H9 (cell line): ENCODE results near the gene KLRK1. TPM values are rescaled to one million over a fixed set of nuclear protein-coding genes. Genes with fewer than 3 reads are reported as not detected.
"Not testable (repeated sequence)": the region's sequence is repeated elsewhere in the genome, so short reads cannot be mapped to it uniquely, and the experiment has no call there.

Experiments used
- DNase-seq: peaks from one replicate; pipeline ENCODE4 v3.0.0-alpha.2; 2017
- H2AFZ ChIP-seq: one replicate; pipeline ENCODE4 v1.6.1; 2013; ENCODE audit warnings: mild to moderate bottlenecking, low read length, control low read depth, moderate library complexity
- H2AK5ac ChIP-seq: 2 replicates; pipeline ENCODE4 v1.6.1; 2013; ENCODE audit warnings: low read length, control low read depth, mixed read lengths; ENCODE audit not compliant: insufficient read length
- H2BK120ac ChIP-seq: one replicate; pipeline ENCODE4 v1.6.1; 2013; ENCODE audit warnings: low read depth, mild to moderate bottlenecking, low read length, control low read depth, inconsistent platforms; ENCODE audit not compliant: poor library complexity, severe bottlenecking
- H2BK12ac ChIP-seq: 2 replicates; pipeline ENCODE4 v1.6.1; 2013; ENCODE audit warnings: low read length, control low read depth, mixed read lengths, low read depth; ENCODE audit not compliant: insufficient read length
- H2BK15ac ChIP-seq: 2 replicates; pipeline ENCODE4 v1.6.1; 2013; ENCODE audit warnings: low read depth, low read length, control low read depth
- H2BK20ac ChIP-seq: one replicate; pipeline ENCODE4 v1.6.1; 2013; ENCODE audit warnings: low read depth, mild to moderate bottlenecking, low read length, control low read depth, inconsistent platforms; ENCODE audit not compliant: poor library complexity, severe bottlenecking
- H2BK5ac ChIP-seq: 2 replicates; pipeline ENCODE4 v1.6.1; 2013; ENCODE audit warnings: low read length, control low read depth, mixed read lengths; ENCODE audit not compliant: insufficient read length
- H3K14ac ChIP-seq: 2 replicates; pipeline ENCODE4 v1.6.1; 2013; ENCODE audit warnings: low read length, control low read depth; ENCODE audit not compliant: insufficient read depth
- H3K18ac ChIP-seq: 2 replicates; pipeline ENCODE4 v1.6.1; 2013; ENCODE audit warnings: low read depth, mild to moderate bottlenecking, mixed read lengths, low read length, control low read depth; ENCODE audit not compliant: insufficient read length
- H3K23ac ChIP-seq: 2 replicates; pipeline ENCODE4 v1.6.1; 2013; ENCODE audit warnings: low read length, control low read depth, mixed read lengths, low read depth; ENCODE audit not compliant: insufficient read length
- H3K23me2 ChIP-seq: 2 replicates; pipeline ENCODE4 v1.6.1; 2013; ENCODE audit warnings: low read depth, mild to moderate bottlenecking, mixed read lengths, low read length, control low read depth; ENCODE audit not compliant: insufficient read length, poor library complexity, severe bottlenecking
- H3K27ac ChIP-seq: 2 replicates; pipeline ENCODE4 v1.5.1; 2013; ENCODE audit warnings: low read length, control low read depth, mixed read lengths, low read depth; ENCODE audit not compliant: insufficient read length
- H3K27me3 ChIP-seq: 2 replicates; pipeline ENCODE4 v1.6.1; 2013; ENCODE audit warnings: low read length, control low read depth, inconsistent platforms; ENCODE audit not compliant: insufficient read depth
- H3K4ac ChIP-seq: 2 replicates; pipeline ENCODE4 v1.6.1; 2013; ENCODE audit warnings: low read depth, mild to moderate bottlenecking, control low read depth, inconsistent platforms, low read length, moderate library complexity
- H3K4me1 ChIP-seq: 2 replicates; pipeline ENCODE4 v1.6.1; 2013; ENCODE audit warnings: low read length, control low read depth, inconsistent platforms; ENCODE audit not compliant: insufficient read depth
- H3K4me2 ChIP-seq: 2 replicates; pipeline ENCODE4 v1.6.1; 2013; ENCODE audit warnings: low read length, control low read depth, mixed read lengths; ENCODE audit not compliant: insufficient read length, insufficient read depth
- H3K56ac ChIP-seq: 2 replicates; pipeline ENCODE4 v1.6.1; 2013; ENCODE audit warnings: low read depth, mild to moderate bottlenecking, mixed read lengths, low read length, control low read depth; ENCODE audit not compliant: insufficient read length
- H3K79me1 ChIP-seq: 2 replicates; pipeline ENCODE4 v1.6.1; 2013; ENCODE audit warnings: low read depth, mild to moderate bottlenecking, moderate library complexity, low read length, control low read depth, inconsistent platforms; ENCODE audit not compliant: insufficient read depth, poor library complexity, severe bottlenecking
- H3K79me2 ChIP-seq: 2 replicates; pipeline ENCODE4 v1.6.1; 2013; ENCODE audit warnings: low read length, control low read depth, inconsistent platforms; ENCODE audit not compliant: insufficient read depth
- H3K9ac ChIP-seq: 2 replicates; pipeline ENCODE4 v1.6.1; 2013; ENCODE audit warnings: low read length, control low read depth, mixed read lengths; ENCODE audit not compliant: insufficient read length; ENCODE audit errors: extremely low read depth
- H3K9me3 ChIP-seq: one replicate; pipeline ENCODE4 v1.6.1; 2013; ENCODE audit warnings: low read depth, low read length, inconsistent platforms; ENCODE audit not compliant: control insufficient read depth
- H3T11ph ChIP-seq: one replicate; pipeline ENCODE4 v1.6.1; 2013; ENCODE audit warnings: mild to moderate bottlenecking, low read length, control low read depth, inconsistent platforms
- H4K20me1 ChIP-seq: one replicate; pipeline ENCODE4 v1.6.1; 2013; ENCODE audit not compliant: control insufficient read depth, insufficient read length, insufficient read depth
- H4K5ac ChIP-seq: 2 replicates; pipeline ENCODE4 v1.6.1; 2013; ENCODE audit warnings: low read depth, mild to moderate bottlenecking, mixed read lengths, low read length, control low read depth; ENCODE audit not compliant: insufficient read length
- H4K8ac ChIP-seq: replicated peaks from 2 replicates; pipeline ENCODE4 v1.6.1; 2013; ENCODE audit warnings: low read length, control low read depth, mixed read lengths, low read depth; ENCODE audit not compliant: insufficient read length
- H4K91ac ChIP-seq: 2 replicates; pipeline ENCODE4 v1.6.1; 2013; ENCODE audit warnings: low read depth, mild to moderate bottlenecking, moderate library complexity, mixed read lengths, low read length, control low read depth; ENCODE audit not compliant: insufficient read length
- H3K27ac Mint-ChIP-seq, 3 experiments: 2 replicates in 2 of 3; 3 replicates in 1 of 3; pipeline ENCODE4 v1.8.0; 2020 to 2021; ENCODE audit warnings: mixed read lengths in 3 of 3, mild to moderate bottlenecking in 1 of 3, moderate library complexity in 1 of 3
- H3K27me3 Mint-ChIP-seq: 2 replicates; pipeline ENCODE4 v1.8.0; 2021; ENCODE audit warnings: low read depth, mild to moderate bottlenecking, moderate library complexity, mixed read lengths
- H3K36me3 Mint-ChIP-seq, 3 experiments: 2 replicates in 2 of 3; 3 replicates in 1 of 3; pipeline ENCODE4 v1.8.0; 2020 to 2021; ENCODE audit warnings: low read depth in 3 of 3, mixed read lengths in 3 of 3; ENCODE audit not compliant: insufficient read depth in 1 of 3
- H3K4me1 Mint-ChIP-seq, 2 experiments: 2 replicates each; pipeline ENCODE4 v1.8.0; 2020; ENCODE audit warnings: mixed read lengths in 2 of 2
- H3K4me3 Mint-ChIP-seq, 2 experiments: 2 replicates in 1 of 2; 3 replicates in 1 of 2; pipeline ENCODE4 v1.8.0; 2020 to 2021; ENCODE audit warnings: mild to moderate bottlenecking in 2 of 2, mixed read lengths in 2 of 2, moderate library complexity in 1 of 2
- H3K9me3 Mint-ChIP-seq, 2 experiments: 2 replicates in 1 of 2; 3 replicates in 1 of 2; pipeline ENCODE4 v1.8.0; 2020; ENCODE audit warnings: mild to moderate bottlenecking in 2 of 2, mixed read lengths in 2 of 2, moderate library complexity in 1 of 2
- WGBS: extraction: QIAGEN DNeasy Blood & Tissue Kit; methylation state at CpG from one replicate; pipeline ENCODE4 v1.1.7; 2013; ENCODE audit warnings: missing lambda C conversion rate, low lambda C conversion rate, mixed read lengths; ENCODE audit not compliant: insufficient read length; ENCODE audit errors: extremely low coverage; 5-methylcytosine and 5-hydroxymethylcytosine counted together
- total RNA-seq: library from RNA; stranded (reverse); gene quantifications from 2 replicates; pipeline ENCODE4 v1.2.1, GENCODE V29; 2021
- TF ChIP-seq, protein P1 (sequence below): fragments of 200-600 bp; sonication (generic); conservative IDR thresholded peaks from 3 replicates; pipeline ENCODE4 v1.8.0; 2021; ENCODE audit warnings: antibody characterized with exemption, mild to moderate bottlenecking

KLRK1 gene
- total RNA-seq, 1 experiment from 2014 or later, result not detected

GRCh38 chr12:10341892-10342509 lies 47.8 kb downstream of the KLRK1 start:
- Histone ChIP-seq H3K18ac (no peak overlapping the region), H2AK5ac (no peak overlapping the region), H2BK12ac (no peak overlapping the region), H4K91ac (no peak overlapping the region), H2BK120ac (no peak overlapping the region), H3K14ac (no peak overlapping the region), H2BK20ac (no peak overlapping the region), H2BK5ac (no peak overlapping the region), H4K8ac (no peak overlapping the region), H4K5ac (no peak overlapping the region), H3K79me2 (no peaks in the 10 kb centered on the region), H3K27ac (no peak overlapping the region), H4K20me1 (no peaks in the 10 kb centered on the region), H3K27me3 (no peaks in the 10 kb centered on the region), H3K4ac (no peak overlapping the region), H3K4me2 (no peak overlapping the region), H3K23ac (no peak overlapping the region), H3K56ac (no peak overlapping the region), H3T11ph (no peak overlapping the region), H2BK15ac (no peak overlapping the region), H2AFZ (no peak overlapping the region), H3K4me1 (no peaks in the 10 kb centered on the region), H3K9me3 (no peaks in the 10 kb centered on the region), H3K23me2 (no peaks in the 10 kb centered on the region), H3K79me1 (no peaks in the 10 kb centered on the region), H3K9ac (no peak overlapping the region)
- WGBS, result no CpG with 5 or more reads among the region's 1 CpG
- no peak for DNase-seq
- H3K27ac Mint-ChIP-seq, result no peak overlapping the region
- peaks cover 6 to 8% of the 10 kb centered on the region in 2 experiments; a peak in 4 of 5 replicates for H3K9me3 Mint-ChIP-seq
- H3K36me3 Mint-ChIP-seq, result peaks cover 0 to 4% (median 3%) of the 10 kb centered on the region in 3 experiments; a peak in 5 of 7 replicates
- peaks cover under 1 to 8% of the 10 kb centered on the region in 2 experiments; a peak in 2 of 4 replicates for H3K4me1 Mint-ChIP-seq
- H3K4me3 Mint-ChIP-seq, result no peak overlapping the region
- TF ChIP-seq, protein P1, sequence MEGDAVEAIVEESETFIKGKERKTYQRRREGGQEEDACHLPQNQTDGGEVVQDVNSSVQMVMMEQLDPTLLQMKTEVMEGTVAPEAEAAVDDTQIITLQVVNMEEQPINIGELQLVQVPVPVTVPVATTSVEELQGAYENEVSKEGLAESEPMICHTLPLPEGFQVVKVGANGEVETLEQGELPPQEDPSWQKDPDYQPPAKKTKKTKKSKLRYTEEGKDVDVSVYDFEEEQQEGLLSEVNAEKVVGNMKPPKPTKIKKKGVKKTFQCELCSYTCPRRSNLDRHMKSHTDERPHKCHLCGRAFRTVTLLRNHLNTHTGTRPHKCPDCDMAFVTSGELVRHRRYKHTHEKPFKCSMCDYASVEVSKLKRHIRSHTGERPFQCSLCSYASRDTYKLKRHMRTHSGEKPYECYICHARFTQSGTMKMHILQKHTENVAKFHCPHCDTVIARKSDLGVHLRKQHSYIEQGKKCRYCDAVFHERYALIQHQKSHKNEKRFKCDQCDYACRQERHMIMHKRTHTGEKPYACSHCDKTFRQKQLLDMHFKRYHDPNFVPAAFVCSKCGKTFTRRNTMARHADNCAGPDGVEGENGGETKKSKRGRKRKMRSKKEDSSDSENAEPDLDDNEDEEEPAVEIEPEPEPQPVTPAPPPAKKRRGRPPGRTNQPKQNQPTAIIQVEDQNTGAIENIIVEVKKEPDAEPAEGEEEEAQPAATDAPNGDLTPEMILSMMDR, result no peak
- no peaks in the 10 kb centered on the region; the same call in 1 of the 2 replicates for H3K27me3 Mint-ChIP-seq

DNA sequence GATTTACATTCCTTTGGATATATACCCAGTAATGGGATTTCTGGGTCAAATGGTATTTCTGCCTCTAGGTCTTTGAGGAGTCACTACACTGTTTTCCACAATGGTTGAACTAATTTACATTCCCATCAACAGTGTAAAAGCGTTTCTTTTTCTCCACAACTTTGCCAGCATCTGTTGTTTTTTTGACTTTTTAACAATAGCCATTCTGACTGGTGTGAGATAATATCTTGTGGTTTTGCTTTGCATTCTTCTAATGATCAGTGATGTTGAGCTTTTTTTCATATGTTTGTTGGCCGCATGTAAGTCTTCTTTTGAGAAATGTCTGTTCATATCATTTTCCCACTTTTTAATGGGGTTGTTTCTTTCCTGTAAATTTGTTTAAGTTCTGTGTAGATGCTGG lies 48.9 kb downstream of the KLRK1 start:
- H3K4me2 ChIP-seq, H4K8ac ChIP-seq, H2BK15ac ChIP-seq, H3K4me3 Mint-ChIP-seq, H3K27ac ChIP-seq, H3K56ac ChIP-seq, DNase-seq, H3K9ac ChIP-seq, H2BK12ac ChIP-seq, H2BK120ac ChIP-seq, H3K23me2 ChIP-seq, H4K91ac ChIP-seq, H3K27me3 ChIP-seq, H3K9me3 Mint-ChIP-seq, H3K18ac ChIP-seq, H3K4me1 ChIP-seq, H4K5ac ChIP-seq, H2AK5ac ChIP-seq, H3K36me3 Mint-ChIP-seq, H3T11ph ChIP-seq, H3K79me1 ChIP-seq, H2BK20ac ChIP-seq, H3K27me3 Mint-ChIP-seq, H3K9me3 ChIP-seq, H3K4ac ChIP-seq, H3K27ac Mint-ChIP-seq, H3K14ac ChIP-seq, H2BK5ac ChIP-seq, H2AFZ ChIP-seq, H3K23ac ChIP-seq, H4K20me1 ChIP-seq, H3K79me2 ChIP-seq: not testable (repeated sequence)
- WGBS, result no CpG with 5 or more reads among the region's 2 CpGs
- H3K4me1 Mint-ChIP-seq, result peaks cover 6 to 16% of the 10 kb centered on the region in 2 experiments
